Gastroesophageal sphincter (tissue), 4 donors: ENCODE results near the gene ESPNL. TPM values are rescaled to one million over a fixed set of nuclear protein-coding genes. Genes with fewer than 3 reads are reported as not detected.

Experiments used
- ATAC-seq: fragments of 150-250 bp; one replicate; pipeline ENCODE4 v1.9.1; 2016; ENCODE audit warnings: mild to moderate bottlenecking, moderate library complexity
- H3K27ac ChIP-seq, 4 donors: fragments of 200-600 bp; sonication (generic) in 3 of 4; 1 replicate in 3 of 4; 2 replicates in 1 of 4; pipeline ENCODE4 v1.5.1; 2016 to 2019
- H3K27me3 ChIP-seq: fragments of 200-600 bp; sonication (generic); one replicate; pipeline ENCODE4 v1.5.1; 2019
- H3K36me3 ChIP-seq, 2 donors: fragments of 200-600 bp; sonication (generic); one replicate each; pipeline ENCODE4 v1.5.1; 2019; ENCODE audit warnings: control low read depth in 1 of 2
- H3K4me1 ChIP-seq, 3 donors: fragments of 200-600 bp; sonication (generic); 1 replicate in 2 of 3; 2 replicates in 1 of 3; pipeline ENCODE4 v1.5.1; 2016 to 2019; ENCODE audit warnings: control low read depth in 2 of 3
- H3K4me3 ChIP-seq, 2 donors: fragments of 200-600 bp; sonication (generic); one replicate each; pipeline ENCODE4 v1.5.1; 2019; ENCODE audit warnings: mild to moderate bottlenecking in 1 of 2, moderate library complexity in 1 of 2
- H3K9me3 ChIP-seq, 3 donors: fragments of 200-600 bp; sonication (generic); one replicate each; pipeline ENCODE4 v1.5.1; 2017 to 2019; ENCODE audit warnings: control low read depth in 2 of 3
- CTCF ChIP-seq, 4 experiments: fragments of 200-600 bp in 2 of 4; fragments of 450-650 bp in 2 of 4; sonication (generic) in 1 of 4; IDR thresholded peaks; one replicate each; pipeline ENCODE4 v1.5.1; 2017 to 2019; ENCODE audit warnings: antibody characterized with exemption in 4 of 4, mild to moderate bottlenecking in 2 of 4, moderate library complexity in 2 of 4
- EP300 ChIP-seq: sonication (generic); formaldehyde crosslinking; IDR thresholded peaks from one replicate; pipeline ENCODE4 v1.6.1; 2017; ENCODE audit warnings: antibody characterized with exemption, mild to moderate bottlenecking
- POLR2A ChIP-seq, 2 donors: fragments of 450-650 bp; IDR thresholded peaks; one replicate each; pipeline ENCODE4 v1.6.1; 2017; ENCODE audit warnings: antibody characterized with exemption in 2 of 2, mild to moderate bottlenecking in 2 of 2, moderate library complexity in 1 of 2
- POLR2AphosphoS5 ChIP-seq: sonication (generic); formaldehyde crosslinking; IDR thresholded peaks from one replicate; pipeline ENCODE4 v1.6.1; 2017; ENCODE audit warnings: antibody characterized with exemption
- WGBS, 2 donors: methylation state at CpG; one replicate each; pipeline ENCODE4 v1.1.5; 2018; ENCODE audit warnings: low coverage in 1 of 2; 5-methylcytosine and 5-hydroxymethylcytosine counted together
- total RNA-seq, 4 donors: library from RNA; depleted of rRNA; stranded (reverse); fragments of >200 nt; gene quantifications; one replicate each; pipeline ENCODE4 v1.1.0, GENCODE V29; 2016

The ESPNL gene
- total RNA-seq, 4 donors from 2014 or later: 0.12 to 3.4 (median 0.31) TPM; not detected in 1

GRCh38 chr2:238145851-238146250 lies 45.7 kb downstream of the ESPNL start:
- Histone ChIP-seq H3K27ac (no peak overlapping the region), H3K36me3 (peaks cover 0 to 5% of the 10 kb centered on the region in 2 donors), H3K9me3 (no peaks in the 10 kb centered on the region), H3K27me3 (no peaks in the 10 kb centered on the region), H3K4me1 (peaks cover 0 to 31% (median 3%) of the 10 kb centered on the region in 3 donors), H3K4me3 (no peak overlapping the region)
- ATAC-seq: no peak
- TF ChIP-seq CTCF (IDR thresholded peaks at IDR 0.05) (no peak), POLR2AphosphoS5 (no peak), POLR2A (IDR thresholded peaks at IDR 0.05) (no peak), EP300 (no peak)
- WGBS, 2 donors: 93% methylated on average over 3 of the region's 12 CpGs; no CpG with 5 or more reads in 1 of the 2 donors

GRCh38 chr2:238146884-238147544 lies 46.9 kb downstream of the ESPNL start:
- WGBS, 2 donors: 81 to 83% methylated on average over 1 to 7 of the region's 13 CpGs
- Histone ChIP-seq H3K4me3 (no peak overlapping the region), H3K27ac (no peak overlapping the region), H3K27me3 (no peaks in the 10 kb centered on the region), H3K4me1 (peaks cover 0 to 19% (median 3%) of the 10 kb centered on the region in 3 donors), H3K36me3 (no peaks in the 10 kb centered on the region), H3K9me3 (no peaks in the 10 kb centered on the region)
- ATAC-seq: no peak
- TF ChIP-seq CTCF (IDR thresholded peaks at IDR 0.05) (no peak), POLR2A (IDR thresholded peaks at IDR 0.05) (no peak), EP300 (no peak), POLR2AphosphoS5 (no peak)

- TF ChIP-seq EP300 (no peak), CTCF (IDR thresholded peaks at IDR 0.05) (no peak), POLR2AphosphoS5 (no peak), POLR2A (IDR thresholded peaks at IDR 0.05) (no peak)
- Histone ChIP-seq H3K27ac (no peak overlapping the region), H3K4me3 (no peak overlapping the region), H3K4me1 (peaks cover 0 to 6% (median 0%) of the 10 kb centered on the region in 3 donors), H3K36me3 (no peaks in the 10 kb centered on the region), H3K27me3 (no peaks in the 10 kb centered on the region), H3K9me3 (no peaks in the 10 kb centered on the region)
- 100% methylated on average over 2 of the region's 15 CpGs; no CpG with 5 or more reads in 1 of the 2 donors for WGBS, 2 donors
- no peak for ATAC-seq
These were observed 48.8 kb downstream of the ESPNL start for GRCh38 chr2:238148981-238149380.

- TF ChIP-seq CTCF (IDR thresholded peaks at IDR 0.05) (no peak), EP300 (no peak), POLR2A (IDR thresholded peaks at IDR 0.05) (no peak), POLR2AphosphoS5 (no peak)
- no peak overlapping the region for H3K27ac ChIP-seq
- no peaks in the 10 kb centered on the region for H3K9me3 ChIP-seq
- WGBS, 2 donors: no CpG with 5 or more reads among the region's 14 CpGs
- peaks cover 0 to 6% (median 0%) of the 10 kb centered on the region in 3 donors for H3K4me1 ChIP-seq
- no peak overlapping the region for H3K4me3 ChIP-seq
- H3K36me3 ChIP-seq: no peaks in the 10 kb centered on the region
- no peaks in the 10 kb centered on the region for H3K27me3 ChIP-seq
- no peak for ATAC-seq
These were observed 49.9 kb downstream of the ESPNL start for GRCh38 chr2:238149841-238150572.
